AG04449 (cell line): ENCODE data around the gene LMTK2.

Experiments
- CTCF ChIA-PET: fragments of 350-600 bp; formaldehyde crosslinking; extraction: SDS; loops from one replicate; lab custom pipeline; 2021; ENCODE audit warnings: antibody characterized with exemption; lab: Yijun Ruan, JAX
- POLR2A ChIA-PET: fragments of 400-600, 350-600 bp; formaldehyde crosslinking; extraction: SDS; loops from one replicate; lab custom pipeline; 2020; ENCODE audit warnings: antibody characterized with exemption, inconsistent platforms; lab: Yijun Ruan, JAX
- DNase-seq: peaks from one replicate; pipeline ENCODE4 v3.0.0-alpha.2; 2010; ENCODE audit warnings: low read depth, low spot score
- H3K4me3 ChIP-seq: 2 replicates; pipeline ENCODE4 v1.5.1; 2011; ENCODE audit warnings: low read depth, mild to moderate bottlenecking, control low read depth, low read length
- CTCF ChIP-seq: IDR thresholded peaks from one replicate; pipeline ENCODE4 v1.5.1; 2011; ENCODE audit warnings: mild to moderate bottlenecking, moderate library complexity, low read length, control low read depth, inconsistent platforms; ENCODE audit not compliant: insufficient read depth; ENCODE audit errors: missing control alignments

Gene LMTK2

GRCh38 chr7:98212532-98213041, 105.9 kb downstream of the LMTK2 start:
- H3K4me3 ChIP-seq, result no peak overlapping the region
- CTCF ChIA-PET, result no interaction called here
- DNase-seq, result no peak
- POLR2A ChIA-PET, result no interaction called here
- no peak for TF ChIP-seq CTCF

- ChIA-PET POLR2A (no interaction called here), CTCF (no interaction called here)
- no peak for TF ChIP-seq CTCF
- no peak for DNase-seq
- no peak overlapping the region for H3K4me3 ChIP-seq
Measured at GRCh38 chr7:98213296-98213887, 106.7 kb downstream of the LMTK2 start.

DNA sequence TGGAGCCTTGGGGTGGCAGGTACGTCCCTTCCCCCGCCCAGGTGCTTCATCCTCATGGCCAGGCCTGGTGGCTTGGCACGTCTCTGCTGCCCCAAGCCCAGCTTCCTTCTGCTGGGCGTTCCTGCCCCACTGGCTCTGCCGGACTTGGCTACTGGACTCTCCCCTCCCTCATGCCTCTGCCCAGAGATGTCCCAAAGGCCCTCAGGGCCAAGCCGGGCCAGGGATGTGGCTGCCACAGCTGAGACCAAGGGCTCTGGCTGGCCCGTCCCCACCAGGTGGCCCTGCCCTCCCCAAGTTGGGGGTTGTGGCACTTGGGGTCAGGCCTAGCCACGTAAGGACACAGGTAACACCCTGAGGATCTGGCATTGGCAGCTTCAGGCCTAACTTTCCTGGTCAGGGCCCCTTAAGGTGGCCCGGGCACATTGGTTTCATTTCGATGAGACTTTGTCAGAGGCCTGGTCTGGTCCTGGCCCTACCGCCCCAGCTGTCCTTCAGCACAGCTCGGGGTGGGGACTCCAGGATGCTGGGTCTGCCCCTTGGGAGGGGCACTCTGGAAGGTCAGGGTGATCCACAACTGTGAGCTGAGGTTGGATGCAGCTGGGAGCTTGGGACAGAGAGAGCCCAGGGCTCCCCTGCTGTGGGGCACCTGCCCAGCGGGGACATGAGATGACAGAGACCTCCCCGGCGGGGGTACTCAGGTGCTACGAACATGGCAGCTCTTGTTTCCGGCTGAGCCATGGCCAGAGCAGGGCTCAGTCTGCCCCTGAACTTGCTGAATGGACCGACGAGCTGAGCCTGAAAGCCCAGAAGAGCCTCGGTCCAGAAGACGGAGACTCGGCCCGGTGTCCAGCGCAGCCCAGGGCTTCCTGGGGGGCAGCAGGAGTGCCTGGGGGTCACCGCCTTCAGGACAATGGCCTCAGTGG, 107.5 kb downstream of the LMTK2 start:
- ChIA-PET CTCF (no interaction called here), POLR2A (interaction anchor here (0.6 kb wide), 1 partner anchor 45 kb away, joined by 3 read pairs; no protein-coding TSS in a partner anchor)
- DNase-seq, result no peak
- no peak for TF ChIP-seq CTCF
- H3K4me3 ChIP-seq, result no peak overlapping the region

DNA sequence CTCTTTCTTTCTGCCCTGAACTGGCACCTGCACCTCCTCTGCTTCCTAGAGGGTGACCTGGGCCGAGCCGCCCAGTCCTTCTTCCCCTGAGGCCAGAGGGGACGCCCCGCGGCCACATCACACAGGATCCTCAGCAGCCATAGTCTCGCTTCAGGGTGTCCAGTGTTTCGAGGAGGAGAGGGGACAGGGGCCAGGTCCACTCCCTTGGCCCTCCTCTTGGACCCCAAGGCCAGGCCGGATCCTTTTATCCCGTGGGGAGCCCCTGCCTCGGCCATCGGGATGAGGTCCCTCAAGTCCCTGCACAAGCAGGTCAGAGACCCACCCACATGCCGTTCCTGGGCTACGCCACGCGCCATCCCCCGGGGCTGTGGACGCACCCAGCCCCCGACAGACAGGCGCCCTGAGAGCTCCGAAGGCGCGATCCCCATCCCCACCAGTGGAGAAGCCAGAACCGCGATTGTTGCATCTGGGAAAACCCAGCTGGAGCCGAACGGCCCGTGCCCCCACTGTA, 108.2 kb downstream of the LMTK2 start:
- no peak overlapping the region for H3K4me3 ChIP-seq
- no peak for DNase-seq
- no peak for TF ChIP-seq CTCF
- ChIA-PET CTCF (no interaction called here), POLR2A (interaction anchor here (0.6 kb wide), 1 partner anchor 45 kb away, joined by 3 read pairs; no protein-coding TSS in a partner anchor)

DNA sequence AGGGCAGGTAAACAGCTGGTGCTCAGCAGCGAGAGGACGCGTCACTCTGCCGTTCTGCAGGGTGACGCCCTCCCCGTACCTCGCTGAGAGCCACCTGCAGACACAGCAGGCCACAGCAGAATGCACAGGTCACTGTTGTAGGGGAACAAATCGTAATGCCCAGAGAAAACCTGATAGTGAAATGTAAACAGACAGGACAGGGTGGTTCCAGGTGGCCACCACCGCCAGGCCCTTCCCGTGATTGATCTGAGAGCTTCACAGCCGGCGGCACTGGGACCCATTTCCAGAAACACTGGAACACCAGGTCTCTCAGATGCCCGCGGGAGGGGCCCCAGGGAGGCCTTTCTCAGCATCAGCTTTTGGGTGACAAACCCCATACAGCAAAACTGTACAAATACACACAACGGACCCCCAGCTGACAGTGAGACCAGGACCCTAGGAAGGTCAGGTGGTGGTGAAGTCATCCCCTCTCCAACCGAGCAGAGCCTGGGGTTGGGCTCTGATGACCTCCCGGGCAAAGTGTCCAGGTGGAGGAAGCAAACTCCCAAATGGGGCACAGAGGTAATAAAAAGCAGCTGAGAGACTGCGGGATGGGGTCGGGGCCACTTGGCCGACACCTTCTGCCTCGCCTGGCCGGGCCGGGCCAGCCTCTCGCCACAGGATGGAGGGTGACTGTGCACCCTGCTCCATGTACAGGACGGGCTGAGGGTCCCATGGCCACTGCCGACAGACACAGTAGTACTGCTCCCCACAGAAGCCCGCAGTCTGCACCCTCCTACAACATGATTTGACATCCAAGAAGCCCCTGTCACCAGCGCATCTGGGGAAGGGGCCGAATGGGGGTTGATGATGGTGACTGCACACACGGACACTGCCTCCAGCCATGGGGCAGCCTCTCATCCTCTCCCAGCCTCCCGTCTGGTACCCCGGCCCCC, 109.2 kb downstream of the LMTK2 start:
- ChIA-PET CTCF (no interaction called here), POLR2A (no interaction called here)
- DNase-seq, result no peak

More for the DNA sequence above, 109.2 kb downstream of the LMTK2 start:
- TF ChIP-seq CTCF, result no peak
- no peak overlapping the region for H3K4me3 ChIP-seq
